Trophoblast cell (in vitro differentiated cells and primary cell): ENCODE data around the gene FMNL2.

Source experiments
- DNase-seq, 2 donors: peaks; one replicate each; pipeline ENCODE4 v3.0.0-alpha.2; 2016
- H2AFZ ChIP-seq: 2 replicates; pipeline ENCODE4 v1.6.1; 2013; ENCODE audit warnings: low read length, moderate library complexity, mild to moderate bottlenecking; ENCODE audit not compliant: insufficient read depth, poor library complexity
- H2AK5ac ChIP-seq: 2 replicates; pipeline ENCODE4 v1.6.1; 2013; ENCODE audit warnings: mild to moderate bottlenecking, low read length
- H2BK120ac ChIP-seq: 2 replicates; pipeline ENCODE4 v1.6.1; 2013; ENCODE audit warnings: low read length, mild to moderate bottlenecking, moderate library complexity; ENCODE audit not compliant: insufficient read depth, poor library complexity
- H2BK12ac ChIP-seq: 2 replicates; pipeline ENCODE4 v1.6.1; 2013; ENCODE audit warnings: mild to moderate bottlenecking, low read length, moderate library complexity
- H2BK5ac ChIP-seq: 2 replicates; pipeline ENCODE4 v1.6.1; 2013; ENCODE audit warnings: low read length, low read depth, moderate library complexity, mild to moderate bottlenecking; ENCODE audit not compliant: poor library complexity
- H3K14ac ChIP-seq: 2 replicates; pipeline ENCODE4 v1.6.1; 2013; ENCODE audit warnings: mild to moderate bottlenecking, low read length
- H3K18ac ChIP-seq: 2 replicates; pipeline ENCODE4 v1.6.1; 2013; ENCODE audit warnings: mild to moderate bottlenecking, low read length
- H3K23ac ChIP-seq: 2 replicates; pipeline ENCODE4 v1.6.1; 2013; ENCODE audit warnings: low read length
- H3K27ac ChIP-seq: 2 replicates; pipeline ENCODE4 v1.5.1; 2013; ENCODE audit warnings: low read depth, mild to moderate bottlenecking, inconsistent platforms, low read length, moderate library complexity
- H3K27me3 ChIP-seq: 2 replicates; pipeline ENCODE4 v1.6.1; 2013; ENCODE audit warnings: inconsistent platforms, mild to moderate bottlenecking, low read length, moderate library complexity; ENCODE audit not compliant: insufficient read depth
- H3K36me3 ChIP-seq, 2 experiments: 1 replicate in 1 of 2; 2 replicates in 1 of 2; pipeline ENCODE4 v1.6.1; 2013; ENCODE audit warnings: low read length in 2 of 2, mild to moderate bottlenecking in 2 of 2, moderate library complexity in 1 of 2; ENCODE audit not compliant: insufficient read depth in 2 of 2, control insufficient read depth in 1 of 2
- H3K4ac ChIP-seq: 2 replicates; pipeline ENCODE4 v1.6.1; 2013; ENCODE audit warnings: low read depth, mild to moderate bottlenecking, low read length, moderate library complexity
- H3K4me1 ChIP-seq, 2 experiments: 1 replicate in 1 of 2; 2 replicates in 1 of 2; pipeline ENCODE4 v1.6.1; 2013; ENCODE audit warnings: low read length in 2 of 2, mild to moderate bottlenecking in 2 of 2, moderate library complexity in 1 of 2; ENCODE audit not compliant: insufficient read depth in 2 of 2, control insufficient read depth in 1 of 2
- H3K4me2 ChIP-seq: 2 replicates; pipeline ENCODE4 v1.6.1; 2013; ENCODE audit warnings: inconsistent platforms, mild to moderate bottlenecking, low read length, moderate library complexity
- H3K4me3 ChIP-seq: 2 replicates; pipeline ENCODE4 v1.5.1; 2013; ENCODE audit warnings: mild to moderate bottlenecking, low read depth, low read length, inconsistent platforms
- H3K79me1 ChIP-seq: one replicate; pipeline ENCODE4 v1.6.1; 2013; ENCODE audit warnings: low read length
- H3K79me2 ChIP-seq: 2 replicates; pipeline ENCODE4 v1.6.1; 2013; ENCODE audit warnings: low read length, mild to moderate bottlenecking; ENCODE audit not compliant: control insufficient read depth, insufficient read depth, poor library complexity
- H3K9ac ChIP-seq: 2 replicates; pipeline ENCODE4 v1.6.1; 2013; ENCODE audit warnings: mild to moderate bottlenecking, low read length
- H3K9me3 ChIP-seq: 2 replicates; pipeline ENCODE4 v1.6.1; 2013; ENCODE audit warnings: low read depth, mild to moderate bottlenecking, control low read depth, inconsistent platforms, low read length; ENCODE audit not compliant: insufficient read depth
- H4K12ac ChIP-seq: 2 replicates; pipeline ENCODE4 v1.6.1; 2013; ENCODE audit warnings: low read depth, mild to moderate bottlenecking, low read length, moderate library complexity
- H4K8ac ChIP-seq: 2 replicates; pipeline ENCODE4 v1.6.1; 2013; ENCODE audit warnings: low read depth, mild to moderate bottlenecking, low read length, moderate library complexity
- H4K91ac ChIP-seq: one replicate; pipeline ENCODE4 v1.6.1; 2013; ENCODE audit warnings: low read depth, mild to moderate bottlenecking, low read length, moderate library complexity
- WGBS: extraction: QIAGEN DNeasy Blood & Tissue Kit; methylation state at CpG from one replicate; pipeline ENCODE4 v1.1.7; 2013; ENCODE audit warnings: missing lambda C conversion rate; ENCODE audit not compliant: insufficient read length, insufficient coverage; ENCODE audit errors: extremely low coverage; 5-methylcytosine and 5-hydroxymethylcytosine counted together

FMNL2 gene

DNA sequence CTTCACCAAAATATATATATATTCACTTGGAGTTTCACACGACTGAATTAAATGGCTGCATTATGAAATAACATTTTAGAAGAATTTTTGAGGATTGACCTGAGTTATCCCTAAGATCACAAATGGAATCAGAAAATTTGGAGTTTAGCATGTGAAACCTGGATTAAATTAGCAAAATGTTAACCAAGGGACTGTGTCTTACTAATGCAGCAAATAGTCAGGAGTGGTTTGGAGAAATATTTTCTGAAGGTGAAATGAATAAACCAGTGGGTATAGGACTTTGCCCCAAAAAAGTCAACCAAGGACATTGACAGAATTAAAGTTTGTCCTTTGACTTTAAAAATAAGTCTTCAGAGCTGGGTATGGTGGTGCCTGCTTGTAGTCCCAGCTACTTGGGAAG lies 271.1 kb downstream of the FMNL2 start:
- no peak overlapping the region for H3K23ac ChIP-seq
- H2BK5ac ChIP-seq, result no peak overlapping the region
- DNase-seq, result no peak
- no peak overlapping the region for H4K8ac ChIP-seq
- H3K79me2 ChIP-seq, result no peaks in the 10 kb centered on the region
- H2AK5ac ChIP-seq, result no peak overlapping the region
- H3K79me1 ChIP-seq, result no peaks in the 10 kb centered on the region
- no CpG with 5 or more reads among the region's 1 CpG for WGBS
- no peak overlapping the region for H3K4ac ChIP-seq
- H3K14ac ChIP-seq, result no peak overlapping the region
- no peak overlapping the region for H3K27ac ChIP-seq
- no peaks in the 10 kb centered on the region for H3K36me3 ChIP-seq
- no peak overlapping the region for H3K4me3 ChIP-seq
- no peaks in the 10 kb centered on the region for H3K27me3 ChIP-seq
- no peak overlapping the region for H3K18ac ChIP-seq
- H4K91ac ChIP-seq, result no peak overlapping the region
- H2AFZ ChIP-seq, result no peak overlapping the region
- H3K4me2 ChIP-seq, result no peak overlapping the region
- no peak overlapping the region for H4K12ac ChIP-seq
- no peak overlapping the region for H2BK120ac ChIP-seq
- no peak overlapping the region for H2BK12ac ChIP-seq
- no peak overlapping the region for H3K9ac ChIP-seq
- H3K9me3 ChIP-seq, result no peaks in the 10 kb centered on the region
- no peaks in the 10 kb centered on the region for H3K4me1 ChIP-seq

- Histone ChIP-seq H3K23ac (no peak overlapping the region), H3K79me2 (no peaks in the 10 kb centered on the region)
Observed at GRCh38 chr2:152606941-152607340, 272.0 kb downstream of the FMNL2 start.

GRCh38 chr2:152607793-152608300 lies 272.9 kb downstream of the FMNL2 start:
- no CpG with 5 or more reads among the region's 7 CpGs for WGBS
- H4K8ac ChIP-seq, result no peak overlapping the region
- no peak overlapping the region for H3K27ac ChIP-seq
- H4K91ac ChIP-seq, result no peak overlapping the region
- H2BK5ac ChIP-seq, result no peak overlapping the region
- DNase-seq, result peak; percentile 82 to 93
- no peak overlapping the region for H3K18ac ChIP-seq
- no peak overlapping the region for H2AFZ ChIP-seq
- no peaks in the 10 kb centered on the region for H3K36me3 ChIP-seq
- H2BK120ac ChIP-seq, result no peak overlapping the region
- no peak overlapping the region for H2AK5ac ChIP-seq
- no peaks in the 10 kb centered on the region for H3K79me2 ChIP-seq
- H3K4me3 ChIP-seq, result no peak overlapping the region
- no peak overlapping the region for H3K4me2 ChIP-seq
- H4K12ac ChIP-seq, result no peak overlapping the region
- no peak overlapping the region for H2BK12ac ChIP-seq
- no peaks in the 10 kb centered on the region for H3K4me1 ChIP-seq
- no peak overlapping the region for H3K9ac ChIP-seq
- no peak overlapping the region for H3K4ac ChIP-seq
- H3K27me3 ChIP-seq, result no peaks in the 10 kb centered on the region
- H3K79me1 ChIP-seq, result no peaks in the 10 kb centered on the region
- H3K23ac ChIP-seq, result no peak overlapping the region
- H3K14ac ChIP-seq, result no peak overlapping the region
- no peaks in the 10 kb centered on the region for H3K9me3 ChIP-seq

More at GRCh38 chr2:152606941-152607340, 272.0 kb downstream of the FMNL2 start:
- Histone ChIP-seq H3K79me1 (no peaks in the 10 kb centered on the region), H3K27ac (no peak overlapping the region), H2AK5ac (no peak overlapping the region), H3K27me3 (no peaks in the 10 kb centered on the region), H2BK5ac (no peak overlapping the region), H4K8ac (no peak overlapping the region), H3K4me2 (no peak overlapping the region), H3K18ac (no peak overlapping the region), H2AFZ (no peak overlapping the region), H3K14ac (no peak overlapping the region), H3K9me3 (no peaks in the 10 kb centered on the region), H4K12ac (no peak overlapping the region), H2BK12ac (no peak overlapping the region), H3K4ac (no peak overlapping the region), H3K4me3 (no peak overlapping the region), H2BK120ac (no peak overlapping the region), H3K36me3 (no peaks in the 10 kb centered on the region), H3K4me1 (no peaks in the 10 kb centered on the region), H3K9ac (no peak overlapping the region), H4K91ac (no peak overlapping the region)
- DNase-seq, result no peak
- whole genome bisulfite sequencing, result no CpG with 5 or more reads among the region's 2 CpGs

GRCh38 chr2:152609154-152609553 lies 274.2 kb downstream of the FMNL2 start:
- no peak overlapping the region for H3K4me3 ChIP-seq
- no peaks in the 10 kb centered on the region for H3K4me1 ChIP-seq
- H3K4me2 ChIP-seq, result no peak overlapping the region
- no peak overlapping the region for H2BK120ac ChIP-seq
- no peaks in the 10 kb centered on the region for H3K79me1 ChIP-seq
- no peaks in the 10 kb centered on the region for H3K79me2 ChIP-seq
- H3K27ac ChIP-seq, result no peak overlapping the region
- H4K8ac ChIP-seq, result no peak overlapping the region
- no peaks in the 10 kb centered on the region for H3K9me3 ChIP-seq
- no peak overlapping the region for H3K9ac ChIP-seq
- H3K18ac ChIP-seq, result no peak overlapping the region
- H3K36me3 ChIP-seq, result no peaks in the 10 kb centered on the region
- no CpG with 5 or more reads among the region's 2 CpGs for WGBS
- no peak overlapping the region for H4K91ac ChIP-seq
- no peak overlapping the region for H3K14ac ChIP-seq
- H3K27me3 ChIP-seq, result no peaks in the 10 kb centered on the region
- DNase-seq, result no peak
- H3K4ac ChIP-seq, result no peak overlapping the region
- H3K23ac ChIP-seq, result no peak overlapping the region
- no peak overlapping the region for H2AFZ ChIP-seq
- H4K12ac ChIP-seq, result no peak overlapping the region
- no peak overlapping the region for H2BK12ac ChIP-seq
- no peak overlapping the region for H2AK5ac ChIP-seq
- no peak overlapping the region for H2BK5ac ChIP-seq
